HG03442 (cell line): ENCODE data around the gene KCNH8.
A peak's percentile ranks its signal among the peaks of the same experiment; 100 is the strongest.

ENCODE experiments used
- ATAC-seq: cut with Tn5 transposase; IDR thresholded peaks from one replicate; pipeline ENCODE4 v1.9.1; 2021; ENCODE audit warnings: mild to moderate bottlenecking, moderate library complexity; ENCODE audit not compliant: unreplicated experiment

KCNH8 gene

GRCh38 chr3:19467761-19468160 lies 319.5 kb downstream of the KCNH8 start:
- no peak for ATAC-seq

DNA sequence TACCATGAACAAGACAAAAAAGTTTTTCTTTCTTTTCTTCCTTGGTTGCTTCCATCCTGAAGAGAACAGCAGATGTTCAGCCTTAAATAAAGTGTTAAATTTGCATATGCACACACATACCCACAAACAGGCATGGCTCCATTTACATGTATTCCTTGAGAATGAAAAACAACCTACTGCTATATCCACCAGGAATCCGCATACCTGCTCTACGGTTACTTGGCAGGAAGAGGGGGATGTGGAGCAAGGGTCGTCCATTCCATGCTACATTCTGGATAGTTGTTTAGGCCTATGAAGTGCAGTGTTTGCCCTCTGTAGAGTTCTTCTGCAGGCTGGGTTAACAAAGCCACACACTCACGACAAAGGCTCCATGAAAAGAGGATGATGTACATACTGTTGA lies 322.8 kb downstream of the KCNH8 start:
- no peak for ATAC-seq

GRCh38 chr3:19473971-19474580 lies 325.8 kb downstream of the KCNH8 start:
- ATAC-seq: no peak

DNA sequence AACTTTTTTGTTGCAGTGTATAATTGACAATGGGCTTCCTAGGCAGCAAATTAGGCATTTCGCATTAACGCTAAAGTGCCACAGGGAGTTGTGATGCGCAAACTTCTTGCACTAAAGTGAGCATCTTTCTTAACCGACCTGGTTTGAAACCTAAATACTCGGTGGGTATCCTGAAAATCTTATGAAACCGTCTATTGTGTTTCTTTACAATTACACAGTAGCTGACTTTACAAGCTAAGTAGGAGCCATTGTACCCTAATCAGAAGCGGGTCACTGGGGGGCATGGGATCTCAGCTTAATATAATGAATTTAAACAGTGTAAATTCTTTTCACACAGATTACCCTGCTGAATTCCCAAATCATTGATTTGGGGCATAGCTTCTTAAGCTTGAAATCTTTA lies 328.0 kb downstream of the KCNH8 start:
- no peak for ATAC-seq

DNA sequence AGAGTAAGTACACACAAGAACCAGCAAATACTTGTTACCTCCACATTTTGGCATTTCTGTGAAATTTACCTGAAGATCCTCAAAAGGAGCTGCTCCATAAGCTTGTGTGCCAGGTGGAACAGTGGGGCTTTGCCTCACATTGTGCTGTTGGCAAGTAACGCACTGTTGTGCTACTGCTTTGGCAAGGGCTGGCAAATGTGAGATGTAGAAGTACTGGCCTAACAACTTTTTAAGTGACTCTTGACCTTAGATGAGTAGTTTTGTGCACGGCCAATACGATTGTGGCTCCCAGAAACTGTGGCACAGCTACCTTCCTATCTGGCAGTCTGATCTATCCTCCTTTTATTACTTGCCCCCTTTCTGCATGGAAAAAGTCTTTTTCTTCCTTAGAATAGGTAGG lies 337.0 kb downstream of the KCNH8 start:
- no peak for ATAC-seq

DNA sequence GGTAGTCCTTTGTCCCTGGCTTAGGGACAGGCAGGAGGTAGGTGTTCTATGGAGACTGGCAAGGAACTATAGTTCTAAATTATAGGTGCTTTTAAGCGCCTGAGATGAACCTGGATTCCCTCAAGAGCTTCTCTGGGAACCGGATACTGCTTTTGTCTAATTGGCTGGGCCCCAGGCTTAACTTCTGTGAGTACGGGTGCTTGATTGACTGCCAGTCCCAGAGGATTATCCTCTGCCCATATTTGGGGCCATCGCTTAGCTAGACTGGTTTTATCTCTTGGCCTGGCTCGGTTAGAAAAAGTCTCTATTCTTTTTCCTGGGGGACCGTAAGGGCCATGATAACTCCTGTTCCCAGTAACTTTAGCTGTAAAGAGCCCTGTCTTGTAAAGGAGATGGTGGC lies 339.1 kb downstream of the KCNH8 start:
- ATAC-seq: no peak

- ATAC-seq: no peak
Observed at GRCh38 chr3:19488939-19489338, 340.6 kb downstream of the KCNH8 start.

DNA sequence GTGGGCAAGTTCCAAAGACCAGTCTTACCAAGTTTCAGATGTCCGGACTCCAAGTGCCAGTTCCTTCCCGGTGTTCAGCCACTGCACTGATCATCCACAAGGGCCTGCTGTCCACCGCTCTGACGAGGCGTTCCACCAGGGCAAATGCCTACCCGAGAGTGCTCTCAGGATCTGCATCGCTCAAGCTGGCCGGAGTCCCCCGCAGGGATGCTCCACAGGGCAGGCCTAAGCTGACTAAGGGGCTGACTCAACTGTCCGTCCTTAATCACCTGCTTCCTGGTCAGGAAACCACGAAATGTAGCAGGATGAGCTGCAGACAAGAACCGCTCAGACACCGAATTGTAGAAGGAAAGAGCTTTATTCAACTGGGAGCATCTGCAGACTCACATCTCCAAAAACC lies 341.6 kb downstream of the KCNH8 start:
- no peak for ATAC-seq

GRCh38 chr3:19506171-19506570 lies 357.9 kb downstream of the KCNH8 start:
- ATAC-seq: no peak

DNA sequence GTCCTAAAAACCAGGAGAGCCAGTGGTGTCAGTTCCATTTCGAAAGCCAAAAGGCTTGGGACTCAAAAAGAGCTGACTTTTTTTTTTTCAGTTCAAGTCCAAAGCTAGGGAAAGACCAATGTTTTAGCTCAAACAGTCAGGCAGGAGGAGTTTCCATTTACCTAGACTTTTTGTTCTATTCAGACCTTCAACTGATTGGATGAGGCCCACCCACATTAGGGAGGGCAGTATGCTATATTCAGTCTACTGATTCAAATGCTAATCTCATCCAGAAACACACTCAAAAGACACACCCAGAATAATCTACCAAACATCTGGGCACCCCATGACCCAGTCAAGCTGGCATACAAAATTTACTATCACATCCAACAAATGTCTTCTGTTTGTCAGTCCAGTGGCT lies 374.0 kb downstream of the KCNH8 start:
- no peak for ATAC-seq

GRCh38 chr3:19526071-19526470 lies 377.8 kb downstream of the KCNH8 start:
- no peak for ATAC-seq

GRCh38 chr3:19527746-19528145 lies 379.4 kb downstream of the KCNH8 start:
- no peak for ATAC-seq

- ATAC-seq: no peak
Observed at GRCh38 chr3:19531426-19531825, 383.1 kb downstream of the KCNH8 start.

DNA sequence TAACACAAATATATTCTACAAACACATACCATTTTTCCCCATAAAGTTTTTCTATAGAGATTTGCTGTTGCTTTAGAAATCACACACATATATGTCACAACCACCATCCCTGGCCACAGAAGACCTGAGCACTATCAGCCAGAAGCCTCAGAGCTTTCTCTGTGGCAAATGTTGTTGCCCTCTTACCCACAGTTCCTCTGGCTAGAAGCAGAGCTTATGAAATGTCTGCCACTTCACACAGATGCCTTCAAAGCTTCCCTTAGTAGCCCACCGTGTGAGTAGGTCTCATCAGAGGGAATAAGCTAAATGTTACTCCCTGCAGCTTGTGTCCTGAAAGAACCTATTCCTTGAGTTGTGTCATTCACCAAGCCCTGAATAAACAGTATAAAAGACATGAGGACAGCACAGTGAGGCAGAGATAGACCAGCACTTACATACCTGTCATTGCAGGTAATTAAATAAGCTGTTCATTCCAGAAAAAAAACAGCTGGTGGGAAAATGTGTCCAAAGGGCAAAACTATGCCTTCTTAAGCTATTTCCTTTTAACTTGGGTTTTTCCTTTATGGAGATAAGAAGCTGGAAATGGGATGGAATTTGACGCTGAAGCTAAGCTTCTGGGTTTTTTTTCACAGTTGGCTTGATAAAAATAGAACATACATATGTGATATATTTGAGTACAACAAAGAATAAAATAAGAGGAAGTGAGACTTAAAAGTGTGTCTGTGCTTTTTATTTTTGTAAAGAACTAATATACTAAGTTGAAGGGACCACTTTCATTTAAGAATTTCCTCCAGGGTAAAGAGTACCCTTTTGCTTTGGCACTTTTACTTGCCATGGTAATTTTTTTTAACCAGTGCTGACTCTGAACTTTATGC lies 391.4 kb downstream of the KCNH8 start:
- peak; percentile 59 for ATAC-seq

GRCh38 chr3:19540464-19540863 lies 392.2 kb downstream of the KCNH8 start:
- ATAC-seq: peak; percentile 37

DNA sequence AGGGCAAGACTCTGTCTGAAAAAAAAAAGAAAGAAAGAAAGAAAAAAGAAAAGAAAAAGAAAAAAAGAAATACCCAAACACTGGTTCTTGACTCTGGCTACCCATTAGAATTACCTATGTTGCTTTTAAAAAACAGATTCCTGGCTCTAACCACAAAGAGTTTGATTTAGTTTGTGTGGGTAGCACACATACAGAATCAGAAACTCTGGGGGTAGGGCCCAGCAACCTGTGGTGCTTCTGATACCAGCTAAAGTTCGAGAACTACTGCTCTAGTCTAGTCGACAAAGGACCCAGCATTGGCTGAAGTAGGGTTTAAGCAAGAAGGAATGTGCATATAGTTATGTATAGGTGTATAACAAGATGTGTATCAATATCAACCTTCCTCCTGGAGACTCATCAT lies 393.0 kb downstream of the KCNH8 start:
- ATAC-seq: no peak

DNA sequence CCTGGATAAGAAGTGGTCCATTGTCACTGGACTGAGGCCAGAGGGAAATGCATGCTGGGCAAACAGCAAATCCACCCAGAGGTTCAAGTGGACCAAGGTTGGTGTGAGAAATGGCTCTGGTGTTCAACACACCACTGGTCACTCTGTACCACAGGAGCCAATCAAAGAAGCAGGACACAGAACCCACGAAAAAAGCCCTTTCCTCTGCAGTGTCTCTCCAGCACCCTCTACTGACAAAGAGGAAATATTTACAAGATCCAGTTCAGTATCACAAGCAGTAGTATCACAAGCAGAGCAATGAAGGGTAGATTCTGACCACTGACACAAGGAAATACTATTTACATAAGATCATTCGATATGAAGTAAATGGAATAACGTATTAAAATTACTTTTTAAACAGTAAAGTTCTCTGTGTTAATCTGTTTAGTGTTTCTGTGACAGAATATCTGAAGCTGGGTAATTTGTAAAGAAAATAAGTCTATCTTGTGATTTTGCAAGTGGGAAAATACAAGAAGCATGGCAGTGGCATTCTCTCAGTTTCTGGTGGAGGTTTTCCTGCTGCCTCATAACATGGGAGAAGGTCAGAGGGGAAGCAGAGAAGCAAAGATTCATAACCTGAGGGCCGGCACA lies 395.0 kb downstream of the KCNH8 start:
- peak; percentile 37 for ATAC-seq

DNA sequence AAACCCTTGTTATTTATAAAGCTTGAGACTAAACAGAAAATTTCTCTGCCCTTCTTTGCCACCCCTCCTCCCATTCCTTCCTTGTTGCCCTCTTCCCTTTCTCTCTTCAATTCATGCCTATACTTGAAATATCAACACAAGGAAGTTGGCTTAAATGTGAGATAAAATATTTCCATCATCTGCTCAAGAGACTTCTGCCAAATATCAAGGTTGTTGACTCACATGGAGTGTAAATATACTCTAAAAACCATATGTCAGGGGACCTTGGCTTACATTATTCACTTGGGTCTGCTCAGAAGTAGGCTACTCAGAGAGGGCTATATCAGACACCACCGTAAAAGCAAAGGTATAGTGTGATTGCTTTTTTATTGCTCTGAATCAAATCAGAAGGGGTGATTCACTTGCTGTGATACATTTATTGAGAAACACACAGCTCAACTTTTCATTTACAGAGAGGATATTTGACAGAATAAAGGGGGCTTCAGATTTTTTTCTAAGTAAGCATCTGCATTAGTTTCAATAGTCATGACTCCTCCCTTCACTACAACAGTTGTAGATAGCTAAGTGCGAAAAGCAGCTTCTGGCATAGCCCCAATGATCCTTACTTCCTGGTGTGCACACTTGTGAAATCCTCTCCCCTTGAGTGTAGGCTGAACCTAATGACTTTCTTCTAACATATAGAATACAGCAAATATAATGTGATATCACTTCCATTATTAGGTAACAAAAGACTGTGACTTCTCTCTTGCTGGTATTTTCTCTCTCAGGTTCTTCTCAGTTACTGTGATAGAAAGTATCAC lies 399.6 kb downstream of the KCNH8 start:
- no peak for ATAC-seq

DNA sequence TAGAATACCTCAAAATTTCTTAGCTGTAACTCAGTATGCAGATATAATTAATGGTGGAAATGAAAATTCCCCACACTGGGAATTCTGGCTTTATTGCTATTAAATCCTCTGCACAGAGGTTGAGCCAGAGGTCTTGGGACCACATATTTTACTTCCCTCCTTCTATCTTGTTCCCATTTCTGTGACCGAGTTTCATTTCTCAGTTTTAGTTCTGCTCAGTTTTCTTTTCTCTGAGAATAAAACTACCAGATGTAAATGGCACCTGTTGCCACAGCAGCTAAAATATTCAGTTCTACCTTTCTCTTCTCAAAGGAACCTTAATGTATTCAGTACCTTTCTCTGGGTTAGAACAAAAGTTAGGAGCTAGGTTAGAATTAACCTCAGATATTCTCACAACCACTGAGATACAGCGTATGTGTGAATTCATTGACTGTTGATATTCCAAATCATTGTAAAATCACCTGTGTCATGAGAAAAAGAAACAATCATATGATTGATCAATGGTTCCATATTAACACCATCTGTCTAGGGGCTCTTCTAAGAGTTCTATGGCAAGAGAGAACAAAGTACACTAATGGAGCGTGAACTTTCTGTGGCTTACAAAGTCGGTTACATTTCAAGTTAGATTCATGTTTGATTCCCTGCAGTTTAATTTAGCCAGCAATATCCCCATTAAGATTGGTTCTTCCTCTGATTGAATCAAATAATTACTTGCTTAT lies 411.6 kb downstream of the KCNH8 start:
- peak; percentile 94 for ATAC-seq

DNA sequence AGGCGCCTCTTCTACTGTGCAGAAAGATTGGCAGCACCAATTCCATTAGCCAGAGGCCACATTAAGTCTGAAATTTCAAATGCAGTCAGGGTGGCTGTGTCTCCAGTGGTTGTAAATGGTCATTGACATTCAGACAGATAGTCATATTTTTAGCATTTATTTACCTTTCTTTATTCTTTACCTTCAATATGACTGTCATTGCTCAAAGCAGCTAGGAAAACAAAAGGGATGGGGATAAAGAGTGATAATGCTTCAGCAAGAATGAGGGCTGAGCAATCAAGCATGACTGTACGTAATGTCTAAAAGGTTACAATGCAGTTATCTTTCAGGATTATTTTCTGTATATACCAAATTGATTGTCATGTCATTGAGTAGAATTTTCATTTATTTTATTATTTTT lies 425.3 kb downstream of the KCNH8 start:
- no peak for ATAC-seq

DNA sequence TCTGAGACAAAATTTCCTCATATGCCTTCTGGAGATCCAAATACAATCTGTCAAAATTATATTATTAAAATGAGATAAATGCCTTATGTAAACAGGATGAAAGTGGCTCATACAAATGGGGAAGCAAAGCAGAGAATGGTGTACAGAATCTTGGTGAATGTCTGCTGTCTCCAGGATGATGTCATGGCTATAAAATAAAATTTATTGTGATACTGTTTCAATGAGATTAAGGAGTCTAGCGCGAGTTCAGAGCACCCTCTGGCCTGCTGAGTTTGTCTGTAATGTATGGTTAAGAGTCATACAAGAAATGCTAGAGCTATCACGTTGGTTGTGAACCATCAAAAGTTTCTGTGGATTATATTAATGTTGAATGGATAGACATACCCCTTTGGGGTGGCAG lies 426.0 kb downstream of the KCNH8 start:
- no peak for ATAC-seq
